AG04449 (cell line): ENCODE data around the gene TMCO2.

ENCODE experiments used
- CTCF ChIA-PET: fragments of 350-600 bp; formaldehyde crosslinking; extraction: SDS; loops from one replicate; lab custom pipeline; 2021; ENCODE audit warnings: antibody characterized with exemption; lab: Yijun Ruan, JAX
- POLR2A ChIA-PET: fragments of 400-600, 350-600 bp; formaldehyde crosslinking; extraction: SDS; loops from one replicate; lab custom pipeline; 2020; ENCODE audit warnings: antibody characterized with exemption, inconsistent platforms; lab: Yijun Ruan, JAX
- DNase-seq: peaks from one replicate; pipeline ENCODE4 v3.0.0-alpha.2; 2010; ENCODE audit warnings: low read depth, low spot score
- H3K4me3 ChIP-seq: 2 replicates; pipeline ENCODE4 v1.5.1; 2011; ENCODE audit warnings: low read depth, mild to moderate bottlenecking, control low read depth, low read length
- CTCF ChIP-seq: IDR thresholded peaks from one replicate; pipeline ENCODE4 v1.5.1; 2011; ENCODE audit warnings: mild to moderate bottlenecking, moderate library complexity, low read length, control low read depth, inconsistent platforms; ENCODE audit not compliant: insufficient read depth; ENCODE audit errors: missing control alignments

Gene TMCO2

GRCh38 chr1:40268211-40268610 is 20.5 kb downstream of the TMCO2 start:
- POLR2A ChIA-PET = interaction anchor here (0.8 to 1.9 kb wide), 2 partner anchors 11 to 25 kb away, joined by 3 to 6 read pairs; partner anchors contain the start of gene ZMPSTE24

DNA sequence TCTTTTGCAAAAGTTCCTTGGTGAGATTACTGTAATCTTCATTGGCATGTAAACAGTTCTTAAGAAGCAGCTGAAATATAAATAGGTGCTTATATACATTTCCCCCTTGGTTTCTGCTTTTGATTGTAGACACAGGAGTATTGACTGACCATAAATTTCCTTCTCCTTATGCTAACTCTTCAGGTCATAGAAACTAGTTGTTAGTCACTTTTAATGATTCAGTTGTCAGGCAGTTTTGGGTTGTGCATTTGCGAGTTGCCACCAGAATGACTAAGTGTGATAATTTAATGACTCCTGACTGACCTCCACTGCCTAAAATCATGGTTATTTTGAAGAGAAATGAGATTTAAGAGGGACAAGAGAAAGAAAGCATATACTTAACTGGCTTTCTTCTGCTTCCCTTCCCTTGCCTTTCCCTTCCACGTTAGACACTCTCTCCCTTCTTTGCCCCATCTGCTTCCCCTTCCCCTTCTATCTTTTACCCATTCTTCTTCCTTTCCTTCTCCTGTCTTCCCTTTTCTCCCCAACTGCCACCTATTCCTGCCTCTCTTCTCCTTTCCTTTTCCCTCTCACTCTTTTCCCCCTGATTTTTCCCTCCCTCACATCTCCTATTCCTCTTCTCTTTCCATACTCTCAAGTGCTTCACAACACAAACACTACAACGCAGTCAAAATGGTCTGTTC is 22.6 kb downstream of the TMCO2 start:
- ChIA-PET POLR2A (no interaction called here), CTCF (interaction anchor here (1.0 to 1.2 kb wide), 4 partner anchors 19 to 126 kb away, joined by 3 to 6 read pairs (median 3); no protein-coding TSS in a partner anchor)
- no peak for TF ChIP-seq CTCF
- H3K4me3 ChIP-seq = no peak overlapping the region
- no peak for DNase-seq

More at GRCh38 chr1:40268211-40268610, 20.5 kb downstream of the TMCO2 start:
- TF ChIP-seq CTCF = no peak
- H3K4me3 ChIP-seq = no peak overlapping the region
- DNase-seq = no peak
- CTCF ChIA-PET = interaction anchor here (1.0 to 3.0 kb wide), 4 partner anchors 47 to 124 kb away, joined by 3 to 14 read pairs (median 4); no protein-coding TSS in a partner anchor

GRCh38 chr1:40272653-40273213 is 25.0 kb downstream of the TMCO2 start:
- ChIA-PET POLR2A (no interaction called here), CTCF (interaction anchor here (0.6 to 2.2 kb wide), 6 partner anchors 9 to 476 kb away, joined by 4 to 11 read pairs (median 6); no protein-coding TSS in a partner anchor)
- no peak overlapping the region for H3K4me3 ChIP-seq
- no peak for TF ChIP-seq CTCF
- DNase-seq = no peak

DNA sequence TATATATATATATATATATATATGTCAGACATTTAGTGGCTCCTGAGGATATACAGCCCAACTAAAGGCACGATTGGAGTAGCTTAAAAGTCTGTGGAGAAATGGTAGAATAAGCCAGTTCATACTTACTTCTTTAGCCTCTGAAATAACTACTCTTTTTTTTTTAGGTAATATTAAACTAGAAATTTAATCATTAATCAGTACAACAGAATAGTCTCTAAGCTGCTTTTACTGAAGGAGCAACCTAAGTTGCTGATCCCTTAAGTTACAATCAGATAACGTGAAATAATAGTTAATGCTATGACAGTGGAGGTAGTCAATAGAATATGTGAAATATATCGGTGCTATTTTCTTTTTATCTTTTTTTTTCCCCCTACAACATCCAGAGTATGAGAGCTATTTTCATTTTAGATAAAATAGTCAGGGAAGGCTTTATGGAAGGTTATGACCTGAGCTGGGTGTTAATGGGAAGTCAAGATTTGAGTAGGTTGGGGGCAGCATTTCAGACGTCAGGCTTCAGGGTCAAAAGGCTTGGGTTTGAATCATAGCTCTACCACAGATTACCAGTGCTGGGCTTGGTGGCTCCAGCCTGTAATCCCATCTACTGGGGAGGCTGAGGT is 25.9 kb downstream of the TMCO2 start:
- ChIA-PET CTCF (interaction anchor here (0.6 to 2.2 kb wide), 6 partner anchors 8 to 477 kb away, joined by 4 to 11 read pairs (median 6); no protein-coding TSS in a partner anchor), POLR2A (no interaction called here)
- TF ChIP-seq CTCF = no peak
- no peak overlapping the region for H3K4me3 ChIP-seq
- DNase-seq = no peak

DNA sequence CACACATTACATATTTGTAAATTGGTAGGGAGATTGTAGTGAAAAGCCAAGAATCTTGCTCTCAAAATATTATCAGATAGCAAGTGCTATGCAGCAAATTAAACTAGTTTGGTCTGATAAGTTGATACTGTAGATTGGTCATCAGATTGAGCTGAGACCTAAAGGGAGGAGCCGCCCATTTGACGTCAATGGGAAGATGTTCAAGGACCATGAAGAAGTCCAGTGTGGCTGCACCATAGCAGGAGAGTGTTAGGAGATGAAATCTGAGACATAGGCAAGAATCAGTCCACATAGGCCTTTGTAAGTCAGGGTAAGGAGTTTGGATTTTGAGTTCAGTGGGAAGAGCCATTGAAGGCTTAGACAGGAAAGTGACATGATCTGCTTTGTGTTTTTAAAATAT is 26.6 kb downstream of the TMCO2 start:
- no peak for TF ChIP-seq CTCF
- DNase-seq = no peak
- ChIA-PET CTCF (interaction anchor here (1.4 to 2.2 kb wide), 4 partner anchors 41 to 131 kb away, joined by 3 to 11 read pairs (median 6); no protein-coding TSS in a partner anchor), POLR2A (no interaction called here)
- H3K4me3 ChIP-seq = no peak overlapping the region
